Measurements from ENCODE around the gene RAB29. TPM values are rescaled to one million over a fixed set of nuclear protein-coding genes. Genes with fewer than 3 reads are reported as not detected.

The RAB29 gene
- total and polyA plus RNA-seq, 9 of the 15 experiments (the other 6 are each of a cell fraction or from before 2014, with no cell fraction given): 6.3 to 17.6 (median 8.0) TPM

GRCh38 chr1:205812878-205813754 is 37.8 kb upstream of the RAB29 start, which contains the start of gene SLC41A1 (continued):
- TF ChIP-seq E2F1 (CRISPR knock-in tag; IDR thresholded peaks at IDR 0.05) (no peak), CREM (IDR thresholded peaks at IDR 0.05; ENCODE audit: low read depth) (peak; percentile 42; the same call in 1 of the 2 replicates), RAD51 (IDR thresholded peaks at IDR 0.05; ENCODE audit: borderline replicate concordance, low read depth) (no peak), ATF1 (CRISPR knock-in tag; IDR thresholded peaks at IDR 0.05) (no peak; the same call in 1 of the 2 replicates), ATF1 (tag; IDR thresholded peaks at IDR 0.05) (peak; percentile 81), OTX1 (CRISPR knock-in tag; IDR thresholded peaks at IDR 0.05) (no peak), ZNF592 (IDR thresholded peaks at IDR 0.05) (0 out of 2 replicates have a peak, but pooled peaks have one; percentile 40), E2F3 (CRISPR knock-in tag; IDR thresholded peaks at IDR 0.05) (no peak), SRF (CRISPR knock-in tag; IDR thresholded peaks at IDR 0.05) (no peak), AFF1 (IDR thresholded peaks at IDR 0.05; ENCODE audit: low read depth in 1 of 2, partially characterized antibody in 2 of 2) (no peak), KDM5B (IDR thresholded peaks at IDR 0.05; ENCODE audit: insufficient replicate concordance, low read depth, low read length) (peak; percentile 67), ID3 (CRISPR knock-in tag; IDR thresholded peaks at IDR 0.05) (no peak), ID3 (tag; IDR thresholded peaks at IDR 0.05) (no peak), ZSCAN29 (IDR thresholded peaks at IDR 0.05) (no peak), NFE2 (IDR thresholded peaks at IDR 0.05; ENCODE audit: low read depth) (no peak), TEAD4 (IDR thresholded peaks at IDR 0.05; ENCODE audit: low read length) (no peak), TEAD4 (CRISPR knock-in tag; IDR thresholded peaks at IDR 0.05; ENCODE audit: borderline replicate concordance) (no peak)

Measured in K562 (cell line).